CD4-positive, alpha-beta T cell treated with Interleukin-15 for 4 hours (primary cell): ENCODE measurements around the gene DHRS9.
A peak's percentile ranks its signal among the peaks of the same experiment; 100 is the strongest.
"Not testable (repeated sequence)": the region's sequence is repeated elsewhere in the genome, so short reads cannot be mapped to it uniquely, and the experiment has no call there.

ENCODE experiments used
- DNase-seq: peaks from one replicate; pipeline ENCODE4 v3.0.0-alpha.2; 2020; ENCODE audit warnings: low spot score

The DHRS9 gene

GRCh38 chr2:169136428-169136827, 67.1 kb downstream of the DHRS9 start:
- DNase-seq: not testable (repeated sequence)

- DNase-seq: no peak
Measured at GRCh38 chr2:169136885-169137534, 67.6 kb downstream of the DHRS9 start.

DNA sequence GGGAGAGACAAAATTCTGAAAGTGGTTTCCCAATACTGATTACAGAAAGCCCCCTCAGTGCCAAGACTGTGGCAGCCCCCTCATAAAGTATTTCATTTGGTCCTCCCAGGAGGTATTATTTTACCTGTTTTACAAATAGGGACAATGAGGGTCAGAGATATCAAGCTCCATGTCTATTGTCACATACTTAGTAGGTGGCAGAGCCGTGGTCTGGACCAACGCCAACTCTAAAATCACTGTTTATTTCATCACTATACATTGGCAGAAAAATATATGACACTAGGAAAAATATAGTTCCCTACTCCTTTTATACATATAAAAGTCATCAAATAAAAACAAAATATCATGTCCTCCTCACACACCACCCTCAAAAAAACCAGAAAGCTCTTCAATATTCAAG, 68.6 kb downstream of the DHRS9 start:
- no peak for DNase-seq

DNA sequence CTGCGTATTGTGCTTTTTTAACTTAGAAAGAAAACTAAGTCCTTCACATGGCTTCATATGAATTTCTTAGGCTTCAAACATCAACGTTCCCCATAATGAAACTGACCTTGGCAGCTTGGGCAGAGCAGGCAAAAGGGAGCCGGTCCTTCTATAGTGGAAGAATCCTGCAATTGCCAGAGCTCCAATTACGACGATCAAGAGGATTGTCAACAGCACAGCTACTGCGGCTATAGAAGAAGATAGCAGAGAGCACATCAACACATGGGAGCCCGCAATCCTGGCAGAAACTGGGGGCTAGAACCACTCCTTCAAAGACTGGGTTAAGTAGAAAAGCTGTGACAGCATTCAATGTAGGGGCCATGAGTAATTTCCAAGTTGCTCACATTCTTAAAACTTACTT, 69.8 kb downstream of the DHRS9 start:
- no peak for DNase-seq

GRCh38 chr2:169139993-169140767, 70.8 kb downstream of the DHRS9 start:
- no peak for DNase-seq

GRCh38 chr2:169141713-169142352, 72.5 kb downstream of the DHRS9 start:
- peak; percentile 64 for DNase-seq

- DNase-seq: no peak
Measured at GRCh38 chr2:169143998-169144397, 74.6 kb downstream of the DHRS9 start.
